Mesenchymal stem cell (in vitro differentiated cells and primary cell): ENCODE results near the gene KISS1R.

Experiments used
- DNase-seq: peaks from one replicate; pipeline ENCODE4 v3.0.0-alpha.2; 2013
- H2AFZ ChIP-seq: one replicate; pipeline ENCODE4 v1.6.1; 2013; ENCODE audit warnings: low read depth, mild to moderate bottlenecking, control low read depth, inconsistent platforms, low read length, moderate library complexity
- H2AK5ac ChIP-seq: 2 replicates; pipeline ENCODE4 v1.6.1; 2013; ENCODE audit warnings: low read length, moderate library complexity, mild to moderate bottlenecking, inconsistent platforms; ENCODE audit not compliant: severe bottlenecking
- H2BK120ac ChIP-seq: one replicate; pipeline ENCODE4 v1.6.1; 2013; ENCODE audit warnings: low read depth, mild to moderate bottlenecking, inconsistent platforms, low read length, moderate library complexity
- H2BK12ac ChIP-seq, 2 experiments: one replicate each; pipeline ENCODE4 v1.6.1; 2013; ENCODE audit warnings: inconsistent platforms in 2 of 2, low read length in 2 of 2, mild to moderate bottlenecking in 2 of 2, moderate library complexity in 2 of 2, control low read depth in 1 of 2
- H2BK15ac ChIP-seq: one replicate; pipeline ENCODE4 v1.6.1; 2013; ENCODE audit warnings: mild to moderate bottlenecking, low read depth, inconsistent platforms; ENCODE audit not compliant: poor library complexity, severe bottlenecking
- H2BK5ac ChIP-seq: 2 replicates; pipeline ENCODE4 v1.6.1; 2013; ENCODE audit warnings: low read depth, mild to moderate bottlenecking, low read length, control low read depth, inconsistent platforms; ENCODE audit not compliant: poor library complexity, severe bottlenecking
- H3K14ac ChIP-seq, 2 experiments: one replicate each; pipeline ENCODE4 v1.6.1; 2013; ENCODE audit warnings: inconsistent platforms in 2 of 2, low read length in 2 of 2, control low read depth in 1 of 2, mild to moderate bottlenecking in 1 of 2, moderate library complexity in 1 of 2
- H3K18ac ChIP-seq, 2 experiments: one replicate each; pipeline ENCODE4 v1.6.1; 2013; ENCODE audit warnings: inconsistent platforms in 2 of 2, low read length in 2 of 2, control low read depth in 1 of 2, low read depth in 1 of 2, mild to moderate bottlenecking in 1 of 2
- H3K23ac ChIP-seq, 2 experiments: one replicate each; pipeline ENCODE4 v1.6.1; 2013; ENCODE audit warnings: inconsistent platforms in 2 of 2, low read length in 2 of 2, mild to moderate bottlenecking in 2 of 2, moderate library complexity in 2 of 2, control low read depth in 1 of 2
- H3K27ac ChIP-seq: 2 replicates; pipeline ENCODE4 v1.5.1; 2013; ENCODE audit warnings: mild to moderate bottlenecking, moderate library complexity, low read length, control low read depth, inconsistent platforms; ENCODE audit not compliant: poor library complexity, severe bottlenecking
- H3K27me3 ChIP-seq, 2 experiments: 2 replicates each; pipeline versions ENCODE4 v1.6.1 to v1.7.0; 2013; ENCODE audit warnings: low read length in 2 of 2, mild to moderate bottlenecking in 2 of 2, moderate library complexity in 2 of 2, control low read depth in 1 of 2, inconsistent platforms in 1 of 2; ENCODE audit not compliant: control insufficient read depth in 1 of 2, insufficient read depth in 1 of 2
- H3K36me3 ChIP-seq, 2 experiments: 2 replicates each; pipeline versions ENCODE4 v1.6.1 to v1.7.0; 2013; ENCODE audit warnings: low read length in 2 of 2, control low read depth in 1 of 2, inconsistent platforms in 1 of 2, low read depth in 1 of 2, mild to moderate bottlenecking in 1 of 2; ENCODE audit not compliant: insufficient read depth in 2 of 2, control insufficient read depth in 1 of 2
- H3K4ac ChIP-seq, 2 experiments: one replicate each; pipeline ENCODE4 v1.6.1; 2013; ENCODE audit warnings: inconsistent platforms in 2 of 2, low read length in 2 of 2, mild to moderate bottlenecking in 2 of 2, moderate library complexity in 2 of 2, control low read depth in 1 of 2, low read depth in 1 of 2
- H3K4me1 ChIP-seq: 2 replicates; pipeline ENCODE4 v1.6.1; 2013; ENCODE audit warnings: low read depth, low read length, control low read depth; ENCODE audit not compliant: control insufficient read depth, insufficient read depth
- H3K4me2 ChIP-seq: 2 replicates; pipeline ENCODE4 v1.6.1; 2013; ENCODE audit warnings: low read length, mild to moderate bottlenecking, inconsistent platforms; ENCODE audit not compliant: poor library complexity, severe bottlenecking
- H3K4me3 ChIP-seq, 2 experiments: 2 replicates each; pipeline versions ENCODE4 v1.5.1 to v1.7.0; 2013; ENCODE audit warnings: low read length in 2 of 2, mild to moderate bottlenecking in 2 of 2, control low read depth in 1 of 2, low read depth in 1 of 2; ENCODE audit not compliant: insufficient read depth in 1 of 2
- H3K79me1 ChIP-seq: replicated peaks from 2 replicates; pipeline ENCODE4 v1.6.1; 2013; ENCODE audit warnings: mild to moderate bottlenecking, control low read depth, low read length, inconsistent platforms; ENCODE audit not compliant: poor library complexity, severe bottlenecking
- H3K9ac ChIP-seq: 2 replicates; pipeline ENCODE4 v1.7.0; 2013; ENCODE audit warnings: mild to moderate bottlenecking, low read length, moderate library complexity
- H3K9me3 ChIP-seq: 2 replicates; pipeline ENCODE4 v1.7.0; 2013; ENCODE audit warnings: mild to moderate bottlenecking, low read length; ENCODE audit not compliant: control insufficient read depth
- H4K8ac ChIP-seq: one replicate; pipeline ENCODE4 v1.6.1; 2013; ENCODE audit warnings: inconsistent platforms, mild to moderate bottlenecking, low read length, moderate library complexity
- H4K91ac ChIP-seq: one replicate; pipeline ENCODE4 v1.6.1; 2013; ENCODE audit warnings: mild to moderate bottlenecking, low read length, inconsistent platforms
- WGBS: methylation state at CpG from one replicate; pipeline ENCODE4 v1.1.7; 2013; ENCODE audit warnings: mixed read lengths; 5-methylcytosine and 5-hydroxymethylcytosine counted together

Gene KISS1R

GRCh38 chr19:884420-885211, 32.5 kb upstream of the KISS1R start:
- H3K4me1 ChIP-seq, result peaks cover 15% of the 10 kb centered on the region
- no peak overlapping the region for H3K18ac ChIP-seq
- H3K27ac ChIP-seq, result no peak overlapping the region
- no peak overlapping the region for H3K4me2 ChIP-seq
- H2BK15ac ChIP-seq, result no peak overlapping the region
- no peak overlapping the region for H4K8ac ChIP-seq
- H2BK12ac ChIP-seq, result no peak overlapping the region
- no peak overlapping the region for H4K91ac ChIP-seq
- DNase-seq, result no peak
- no peak overlapping the region for H2BK120ac ChIP-seq
- no peak overlapping the region for H2AFZ ChIP-seq
- H3K23ac ChIP-seq, result no peak overlapping the region
- H2AK5ac ChIP-seq, result no peak overlapping the region
- 98% methylated on average over 51 of the region's 51 CpGs for WGBS
- H3K4me3 ChIP-seq, result no peak overlapping the region
- no peaks in the 10 kb centered on the region for H3K27me3 ChIP-seq
- H3K9ac ChIP-seq, result no peak overlapping the region
- peaks cover 64 to 91% of the 10 kb centered on the region in 2 experiments for H3K36me3 ChIP-seq
- H3K4ac ChIP-seq, result no peak overlapping the region
- H2BK5ac ChIP-seq, result no peak overlapping the region
- H3K14ac ChIP-seq, result no peak overlapping the region
- peaks cover 51% of the 10 kb centered on the region for H3K79me1 ChIP-seq
- no peaks in the 10 kb centered on the region for H3K9me3 ChIP-seq

- Histone ChIP-seq H3K14ac (no peak overlapping the region), H4K91ac (no peak overlapping the region), H3K4ac (no peak overlapping the region), H3K36me3 (peaks cover 74 to 91% of the 10 kb centered on the region in 2 experiments), H3K4me2 (no peak overlapping the region), H2BK12ac (no peak overlapping the region), H3K18ac (no peak overlapping the region), H3K27ac (no peak overlapping the region), H3K27me3 (no peaks in the 10 kb centered on the region), H2BK5ac (no peak overlapping the region), H3K9me3 (no peaks in the 10 kb centered on the region), H3K79me1 (peaks cover 56% of the 10 kb centered on the region), H3K23ac (no peak overlapping the region), H2BK120ac (no peak overlapping the region), H3K4me1 (peaks cover 15% of the 10 kb centered on the region), H2AK5ac (no peak overlapping the region), H2AFZ (no peak overlapping the region), H2BK15ac (no peak overlapping the region), H3K4me3 (no peak overlapping the region), H4K8ac (no peak overlapping the region), H3K9ac (no peak overlapping the region)
- WGBS, result 98% methylated on average over 63 of the region's 64 CpGs
- no peak for DNase-seq
Observed at GRCh38 chr19:885536-886224, 31.5 kb upstream of the KISS1R start.

GRCh38 chr19:887072-887471, 30.1 kb upstream of the KISS1R start:
- Histone ChIP-seq H3K14ac (no peak overlapping the region), H3K79me1 (peaks cover 54% of the 10 kb centered on the region), H2BK5ac (no peak overlapping the region), H3K9me3 (no peaks in the 10 kb centered on the region), H4K8ac (no peak overlapping the region), H3K18ac (no peak overlapping the region), H3K4ac (no peak overlapping the region), H3K4me2 (no peak overlapping the region), H2AFZ (no peak overlapping the region), H3K36me3 (peaks cover 61 to 84% of the 10 kb centered on the region in 2 experiments), H3K27me3 (no peaks in the 10 kb centered on the region), H2BK120ac (no peak overlapping the region), H3K9ac (no peak overlapping the region), H3K4me3 (no peak overlapping the region), H4K91ac (no peak overlapping the region), H2BK12ac (no peak overlapping the region), H3K23ac (no peak overlapping the region), H3K27ac (no peak overlapping the region), H2AK5ac (no peak overlapping the region), H3K4me1 (peaks cover 18% of the 10 kb centered on the region), H2BK15ac (no peak overlapping the region)
- 78% methylated on average over 14 of the region's 16 CpGs for WGBS
- DNase-seq, result peak; percentile 76

GRCh38 chr19:887599-887998, 29.5 kb upstream of the KISS1R start:
- H2AK5ac ChIP-seq, result no peak overlapping the region
- H3K14ac ChIP-seq, result no peak overlapping the region
- DNase-seq, result no peak
- H2BK5ac ChIP-seq, result no peak overlapping the region
- H3K4ac ChIP-seq, result no peak overlapping the region
- no peak overlapping the region for H3K9ac ChIP-seq
- no peak overlapping the region for H2BK120ac ChIP-seq
- no peak overlapping the region for H4K8ac ChIP-seq
- H3K4me3 ChIP-seq, result no peak overlapping the region
- H3K4me1 ChIP-seq, result peaks cover 20% of the 10 kb centered on the region
- no peak overlapping the region for H2BK15ac ChIP-seq
- no peak overlapping the region for H3K18ac ChIP-seq
- H3K27me3 ChIP-seq, result no peaks in the 10 kb centered on the region
- no peak overlapping the region for H2AFZ ChIP-seq
- peaks cover 56 to 79% of the 10 kb centered on the region in 2 experiments for H3K36me3 ChIP-seq
- H3K79me1 ChIP-seq, result peaks cover 51% of the 10 kb centered on the region
- no peaks in the 10 kb centered on the region for H3K9me3 ChIP-seq
- H3K4me2 ChIP-seq, result no peak overlapping the region
- no peak overlapping the region for H3K27ac ChIP-seq
- no peak overlapping the region for H2BK12ac ChIP-seq
- H3K23ac ChIP-seq, result no peak overlapping the region
- H4K91ac ChIP-seq, result no peak overlapping the region
- WGBS, result 91% methylated on average over 10 of the region's 10 CpGs
